OCI-LY3 (cell line): Measurements from ENCODE around the gene ZIC5.

Experiments
- CTCF ChIP-seq: fragments of 200-600, 300-600 bp; sonication (generic); IDR thresholded peaks from 2 replicates; pipeline ENCODE4 v1.5.1; 2014; ENCODE audit warnings: antibody characterized with exemption, low read length, low read depth
- EZH2phosphoT487 ChIP-seq: fragments of 200-600 bp; shearing (Covaris generic); IDR thresholded peaks from 2 replicates; pipeline ENCODE4 v1.6.1; 2018; ENCODE audit warnings: antibody characterized with exemption, mixed run types, low read depth

- no peak for TF ChIP-seq CTCF
- no peak for TF ChIP-seq EZH2phosphoT487
These were observed 13.0 kb downstream of the ZIC5 start for GRCh38 chr13:99958406-99959126.
